Measurements from ENCODE around the gene TBC1D14. TPM values are rescaled to one million over a fixed set of nuclear protein-coding genes. Genes with fewer than 3 reads are reported as not detected.

TBC1D14 gene
- total and polyA plus RNA-seq, 9 of the 15 experiments (the other 6 are each of a cell fraction or from before 2014, with no cell fraction given), result 2.1 to 59.6 (median 44.8) TPM

GRCh38 chr4:6908432-6909112 lies 1.1 kb upstream of the TBC1D14 start (continued):
- TF ChIP-seq MYBL2 (IDR thresholded peaks at IDR 0.05; ENCODE audit: low read depth) (no peak), MYBL2 (CRISPR knock-in tag; IDR thresholded peaks at IDR 0.05; ENCODE audit: borderline replicate concordance) (no peak), ESRRB (CRISPR knock-in tag; IDR thresholded peaks at IDR 0.05; ENCODE audit: borderline replicate concordance) (no peak), PCBP1 (IDR thresholded peaks at IDR 0.05; ENCODE audit: low read depth, low read length, poor library complexity, severe bottlenecking) (no peak), CEBPB (tag; IDR thresholded peaks at IDR 0.05) (peak; percentile 68)

GRCh38 chr4:6909970-6910339 lies 329 bp downstream of the TBC1D14 start:
- in situ Hi-C loops (cut with MboI), result no loop called here
- peak; percentile 4 for ATAC-seq
- peaks cover 57% of the 10 kb centered on the region for H3K79me2 ChIP-seq (ENCODE audit: control insufficient read depth, insufficient read depth, low read length)
- TF ChIP-seq RHOXF2B (CRISPR knock-in tag; conservative IDR thresholded peaks at IDR 0.05) (no peak), ZNF175 (CRISPR knock-in tag; IDR thresholded peaks at IDR 0.05; ENCODE audit: low read depth) (no peak), ZNF253 (CRISPR knock-in tag; conservative IDR thresholded peaks at IDR 0.05) (no peak), MIER1 (IDR thresholded peaks at IDR 0.05; ENCODE audit: low read depth) (no peak), C11orf30 (IDR thresholded peaks at IDR 0.05; ENCODE audit: low read depth) (no peak), CREB3L1 (IDR thresholded peaks at IDR 0.05; ENCODE audit: borderline replicate concordance, low read depth) (no peak), CC2D1A (IDR thresholded peaks at IDR 0.05) (no peak), ZNF12 (CRISPR knock-in tag; IDR thresholded peaks at IDR 0.05) (no peak), PRMT5 (CRISPR knock-in tag; IDR thresholded peaks at IDR 0.05) (no peak), FOXJ2 (tag; IDR thresholded peaks at IDR 0.05) (no peak), MITF (IDR thresholded peaks at IDR 0.05) (no peak)
- TF ChIP-seq, protein P1, sequence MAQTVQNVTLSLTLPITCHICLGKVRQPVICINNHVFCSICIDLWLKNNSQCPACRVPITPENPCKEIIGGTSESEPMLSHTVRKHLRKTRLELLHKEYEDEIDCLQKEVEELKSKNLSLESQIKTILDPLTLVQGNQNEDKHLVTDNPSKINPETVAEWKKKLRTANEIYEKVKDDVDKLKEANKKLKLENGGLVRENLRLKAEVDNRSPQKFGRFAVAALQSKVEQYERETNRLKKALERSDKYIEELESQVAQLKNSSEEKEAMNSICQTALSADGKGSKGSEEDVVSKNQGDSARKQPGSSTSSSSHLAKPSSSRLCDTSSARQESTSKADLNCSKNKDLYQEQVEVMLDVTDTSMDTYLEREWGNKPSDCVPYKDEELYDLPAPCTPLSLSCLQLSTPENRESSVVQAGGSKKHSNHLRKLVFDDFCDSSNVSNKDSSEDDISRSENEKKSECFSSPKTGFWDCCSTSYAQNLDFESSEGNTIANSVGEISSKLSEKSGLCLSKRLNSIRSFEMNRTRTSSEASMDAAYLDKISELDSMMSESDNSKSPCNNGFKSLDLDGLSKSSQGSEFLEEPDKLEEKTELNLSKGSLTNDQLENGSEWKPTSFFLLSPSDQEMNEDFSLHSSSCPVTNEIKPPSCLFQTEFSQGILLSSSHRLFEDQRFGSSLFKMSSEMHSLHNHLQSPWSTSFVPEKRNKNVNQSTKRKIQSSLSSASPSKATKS (CRISPR knock-in tag; IDR thresholded peaks at IDR 0.05), result no peak

More at GRCh38 chr4:6909970-6910339, 329 bp downstream of the TBC1D14 start:
- Histone ChIP-seq H2AFZ (ENCODE audit: low read depth, low read length) (peak overlapping the region; percentile 22; the same call in 1 of the 2 replicates), H3K9me3 (replicated peaks; ENCODE audit: control insufficient read depth, insufficient read depth, low read depth, low read length) (no peaks in the 10 kb centered on the region), H3K36me3 (ENCODE audit: control insufficient read depth, insufficient read depth, low read length) (peaks cover 17% of the 10 kb centered on the region; the same call in 2 of the 3 replicates), H3K4me2 (ENCODE audit: insufficient read depth, low read length) (peak overlapping the region; percentile 88), H4K20me1 (replicated peaks; ENCODE audit: control insufficient read depth, insufficient read depth, low read length) (no peaks in the 10 kb centered on the region), H3K27me3 (ENCODE audit: control insufficient read depth in 2 of 2, insufficient read depth in 2 of 2, low read length in 2 of 2) (no peaks in the 10 kb centered on the region), H3K9me1 (ENCODE audit: control insufficient read depth, insufficient read depth, low read length) (no peaks in the 10 kb centered on the region), H3K27ac (ENCODE audit: extremely low read depth, low read depth, low read length) (peak overlapping the region; percentile 98), H3K9ac (ENCODE audit: insufficient read depth in 1 of 2, low read depth in 2 of 2, low read length in 2 of 2) (peak overlapping the region; percentile 93 to 98), H3K4me3 (peak overlapping the region; percentile 94), H3K4me1 (replicated peaks in 1 of 2; ENCODE audit: control insufficient read depth in 2 of 2, insufficient read depth in 2 of 2, low read length in 2 of 2) (peaks cover 51 to 64% of the 10 kb centered on the region in 2 experiments)
- peak in 2 of 4 experiments; percentile 54 to 81 for DNase-seq (ENCODE audit: extremely low read depth in 1 of 4, low spot score in 3 of 4)
- CTCF ChIA-PET (ENCODE audit: low intra/inter-chr PET ratio), result interaction anchor here (0.6 to 1.4 kb wide), 4 partner anchors 16 to 161 kb away, joined by 3 to 6 read pairs (median 4); partner anchors contain the start of gene TADA2B
- under 1% methylated on average over 41 of the region's 58 CpGs for WGBS (ENCODE audit: insufficient coverage, low coverage, missing lambda C conversion rate)
- BruUV-seq (replicated peaks), result no TSS peak
- POLR2A ChIA-PET, result interaction anchor here (0.6 to 3.9 kb wide), 13 partner anchors 10 to 195 kb away, joined by 3 to 20 read pairs (median 8); no protein-coding TSS in a partner anchor
- intact Hi-C loops (cut with micrococcal nuclease), result loop anchor here (1.0 to 2.0 kb wide), 2 partner anchors 77 to 158 kb away; partner anchors contain the start of gene GRPEL1
- no peak for FAIRE-seq

Data from K562 (cell line).